GM13977 (cell line): ENCODE measurements around the gene RGSL1.

Source experiments
- DNase-seq: peaks from one replicate; pipeline ENCODE4 v3.0.0; 2012; ENCODE audit warnings: low spot score
- in situ Hi-C: fragments of 300-500 bp; cut with MboI; formaldehyde crosslinking; loops from one replicate; pipeline ENCODE4 v1.12.0; 2022; ENCODE audit warnings: low sequenced_read_pairs, low pct_unique_long_range_greater_than_20kb, mixed read lengths, inconsistent platforms; ENCODE audit not compliant: unreplicated experiment
- TF ChIP-seq, protein P1 (sequence below): IDR thresholded peaks from 2 replicates; pipeline ENCODE4 v1.5.1; 2012; ENCODE audit warnings: mild to moderate bottlenecking, control low read depth; ENCODE audit not compliant: insufficient read depth; ENCODE audit errors: extremely low read depth, missing control alignments

RGSL1 gene

DNA sequence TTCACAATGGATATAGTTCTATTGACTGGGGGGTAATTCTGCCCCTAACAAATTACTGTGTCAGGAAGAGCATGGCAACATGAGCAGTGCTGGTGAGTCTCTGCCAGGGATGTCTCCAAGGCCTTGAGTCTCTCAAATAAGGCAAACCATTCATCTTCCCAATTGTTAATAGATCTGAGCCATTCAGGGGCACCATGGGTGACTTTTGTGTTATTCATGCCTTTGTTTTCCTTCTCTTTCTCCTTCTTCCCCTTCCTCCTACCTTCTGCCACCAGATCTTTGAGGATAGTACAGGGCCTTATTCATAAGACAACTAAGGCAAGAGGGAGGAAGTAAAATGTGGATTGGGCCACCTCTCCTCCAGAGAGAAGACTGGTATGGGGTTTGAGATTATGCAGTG lies at the start of gene RGSL1:
RGSL1 (plus strand) TSS at position 60 of the 400 bp plus-strand sequence; CDS start at position 80, 20 bp downstream.
- in situ Hi-C loops, result no loop called here
- TF ChIP-seq, protein P1, sequence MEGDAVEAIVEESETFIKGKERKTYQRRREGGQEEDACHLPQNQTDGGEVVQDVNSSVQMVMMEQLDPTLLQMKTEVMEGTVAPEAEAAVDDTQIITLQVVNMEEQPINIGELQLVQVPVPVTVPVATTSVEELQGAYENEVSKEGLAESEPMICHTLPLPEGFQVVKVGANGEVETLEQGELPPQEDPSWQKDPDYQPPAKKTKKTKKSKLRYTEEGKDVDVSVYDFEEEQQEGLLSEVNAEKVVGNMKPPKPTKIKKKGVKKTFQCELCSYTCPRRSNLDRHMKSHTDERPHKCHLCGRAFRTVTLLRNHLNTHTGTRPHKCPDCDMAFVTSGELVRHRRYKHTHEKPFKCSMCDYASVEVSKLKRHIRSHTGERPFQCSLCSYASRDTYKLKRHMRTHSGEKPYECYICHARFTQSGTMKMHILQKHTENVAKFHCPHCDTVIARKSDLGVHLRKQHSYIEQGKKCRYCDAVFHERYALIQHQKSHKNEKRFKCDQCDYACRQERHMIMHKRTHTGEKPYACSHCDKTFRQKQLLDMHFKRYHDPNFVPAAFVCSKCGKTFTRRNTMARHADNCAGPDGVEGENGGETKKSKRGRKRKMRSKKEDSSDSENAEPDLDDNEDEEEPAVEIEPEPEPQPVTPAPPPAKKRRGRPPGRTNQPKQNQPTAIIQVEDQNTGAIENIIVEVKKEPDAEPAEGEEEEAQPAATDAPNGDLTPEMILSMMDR, result no peak
- no peak for DNase-seq

DNA sequence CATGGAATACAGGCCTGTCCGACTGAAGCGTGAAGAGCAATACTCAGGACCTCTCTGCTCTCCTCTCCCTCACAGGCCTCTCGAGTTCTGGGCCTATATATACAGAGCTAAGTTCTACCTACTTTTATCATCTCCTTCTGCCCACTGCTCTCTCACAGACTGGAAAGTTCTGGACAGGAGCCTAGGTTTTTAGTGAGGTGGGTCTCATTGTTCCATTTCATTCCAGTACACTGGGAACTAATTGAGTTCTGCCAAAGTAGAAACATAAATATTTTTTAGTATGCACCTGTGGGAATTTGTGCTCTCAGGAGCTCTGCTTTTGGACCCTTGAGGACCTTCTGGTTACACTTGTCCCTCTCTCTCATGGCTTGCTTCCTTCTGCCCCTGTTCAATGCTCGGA lies 49.4 kb upstream of the RGSL1 start, which contains the start of gene TEDDM1:
TEDDM1 (minus strand) TSS at position 101 of the 400 bp plus-strand sequence. CDS start 182 bp downstream, outside the sequence.
- no peak for DNase-seq
- in situ Hi-C loops, result no loop called here
- TF ChIP-seq, protein P1, result no peak

DNA sequence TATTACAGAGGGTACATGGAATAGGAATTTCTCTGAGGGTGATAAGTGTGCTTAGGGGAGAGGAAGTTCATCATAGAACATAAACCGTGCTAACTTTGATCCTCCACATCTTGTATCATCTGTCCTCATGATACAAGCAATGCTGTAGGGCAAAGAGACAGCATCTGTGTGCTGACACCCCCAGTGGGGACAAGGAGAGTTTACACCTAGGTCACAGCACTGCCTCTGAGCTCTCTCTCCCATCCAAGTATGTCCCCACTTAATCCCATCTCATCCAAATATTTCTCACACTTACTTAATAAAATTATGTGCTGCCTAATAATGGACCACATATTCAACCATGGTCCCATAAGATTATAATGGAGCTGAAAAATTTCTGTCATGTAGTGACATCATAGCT lies 45.2 kb upstream of the RGSL1 start:
- TF ChIP-seq, protein P1, result no peak
- DNase-seq, result no peak
- in situ Hi-C loops, result no loop called here

DNA sequence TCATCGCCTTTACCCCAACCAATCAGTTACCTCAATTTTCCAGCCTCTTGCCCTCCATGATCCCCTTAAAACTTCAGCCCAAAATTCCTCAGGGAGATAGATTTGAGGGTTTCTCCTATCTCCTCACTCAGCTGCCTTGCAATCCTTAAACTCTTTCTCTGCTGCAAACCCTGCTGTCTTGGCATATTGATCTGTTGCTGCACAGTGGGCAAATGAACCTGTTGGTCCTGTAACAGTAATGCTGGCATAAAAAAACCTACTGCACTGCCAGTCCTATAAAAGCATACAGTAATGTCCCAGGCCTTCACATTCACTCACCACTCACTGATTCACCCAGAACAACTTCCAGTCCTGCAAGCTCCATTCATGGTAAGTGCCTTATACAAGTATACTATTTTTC lies 44.4 kb upstream of the RGSL1 start:
- no peak for DNase-seq
- TF ChIP-seq, protein P1, result no peak
- in situ Hi-C loops, result no loop called here

DNA sequence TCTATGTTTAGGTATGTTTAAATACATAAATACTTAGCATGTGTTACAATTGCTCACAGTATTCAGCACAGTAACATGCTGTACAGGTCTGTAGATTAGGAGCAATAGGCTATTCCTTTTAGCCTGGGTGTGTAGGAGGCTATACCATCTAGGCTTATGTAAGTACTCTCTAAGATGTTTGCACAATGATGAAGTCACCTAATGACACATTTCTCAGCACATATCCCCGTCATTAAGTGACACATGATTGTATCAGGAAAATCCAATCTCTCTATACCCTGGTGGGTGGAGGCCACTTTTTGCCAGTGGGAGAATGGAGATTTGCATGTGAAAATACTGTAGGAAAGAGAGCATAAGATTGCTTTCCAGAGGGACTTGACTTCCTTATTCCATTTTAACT lies 43.9 kb upstream of the RGSL1 start:
- in situ Hi-C loops, result no loop called here
- no peak for DNase-seq
- TF ChIP-seq, protein P1, result no peak

DNA sequence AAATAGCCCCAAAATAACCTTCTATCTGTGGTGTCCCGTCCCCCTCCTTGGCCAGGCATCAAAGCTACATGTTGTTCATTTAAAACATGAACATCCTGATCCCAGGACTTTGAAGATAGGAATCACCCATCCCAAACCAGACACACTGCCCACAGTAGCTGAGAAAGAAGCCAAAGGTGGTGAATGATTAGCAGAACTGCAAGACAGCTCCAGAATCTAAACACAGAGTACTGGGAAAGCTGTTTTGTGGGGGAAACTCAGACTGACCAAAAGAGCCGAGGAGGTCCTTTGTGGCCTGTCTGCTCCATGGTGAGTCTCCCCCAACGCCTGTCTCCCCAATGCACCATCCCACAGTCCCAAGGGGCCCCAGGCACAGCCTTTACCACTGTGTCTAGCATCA lies 42.2 kb upstream of the RGSL1 start:
- DNase-seq, result no peak
- in situ Hi-C loops, result no loop called here

More for the DNA sequence above, 42.2 kb upstream of the RGSL1 start:
- TF ChIP-seq, protein P1, result no peak
